IPS-18a (cell line): ENCODE measurements around the gene GHRHR.

Source experiments
- H3K27ac ChIP-seq: one replicate; pipeline ENCODE4 v1.5.1; 2013; ENCODE audit warnings: low read length
- H3K27me3 ChIP-seq: one replicate; pipeline ENCODE4 v1.6.1; 2013; ENCODE audit warnings: mild to moderate bottlenecking, low read length; ENCODE audit not compliant: control insufficient read depth, insufficient read depth
- H3K36me3 ChIP-seq: one replicate; pipeline ENCODE4 v1.6.1; 2013; ENCODE audit warnings: low read depth, low read length; ENCODE audit not compliant: control insufficient read depth
- H3K4me1 ChIP-seq: one replicate; pipeline ENCODE4 v1.6.1; 2013; ENCODE audit warnings: low read depth, low read length; ENCODE audit not compliant: control insufficient read depth
- H3K4me3 ChIP-seq: one replicate; pipeline ENCODE4 v1.5.1; 2013; ENCODE audit warnings: low read length
- H3K9ac ChIP-seq: one replicate; pipeline ENCODE4 v1.6.1; 2013; ENCODE audit warnings: mild to moderate bottlenecking, low read length, moderate library complexity
- H3K9me3 ChIP-seq: one replicate; pipeline ENCODE4 v1.6.1; 2013; ENCODE audit warnings: low read depth, low read length; ENCODE audit not compliant: control insufficient read depth

GHRHR gene

GRCh38 chr7:30989008-30989823 lies 25.5 kb downstream of the GHRHR start:
- Histone ChIP-seq H3K27me3 (peaks cover 12% of the 10 kb centered on the region), H3K27ac (no peak overlapping the region), H3K36me3 (no peaks in the 10 kb centered on the region), H3K9ac (no peak overlapping the region), H3K9me3 (no peaks in the 10 kb centered on the region), H3K4me1 (peaks cover 39% of the 10 kb centered on the region), H3K4me3 (no peak overlapping the region)

- H3K4me3 ChIP-seq: no peak overlapping the region
- H3K36me3 ChIP-seq: no peaks in the 10 kb centered on the region
- H3K9me3 ChIP-seq: no peaks in the 10 kb centered on the region
- H3K9ac ChIP-seq: no peak overlapping the region
- peaks cover 10% of the 10 kb centered on the region for H3K27me3 ChIP-seq
- H3K27ac ChIP-seq: no peak overlapping the region
- H3K4me1 ChIP-seq: peaks cover 31% of the 10 kb centered on the region
These were observed 26.3 kb downstream of the GHRHR start for GRCh38 chr7:30989824-30990672.

- Histone ChIP-seq H3K27ac (no peak overlapping the region), H3K36me3 (no peaks in the 10 kb centered on the region)
These were observed 27.0 kb downstream of the GHRHR start for GRCh38 chr7:30990673-30991170.

GRCh38 chr7:30992414-30992813 lies 28.7 kb downstream of the GHRHR start:
- no peak overlapping the region for H3K4me3 ChIP-seq
- H3K27ac ChIP-seq: no peak overlapping the region
- peaks cover 5% of the 10 kb centered on the region for H3K27me3 ChIP-seq
- H3K9ac ChIP-seq: no peak overlapping the region
- peaks cover 13% of the 10 kb centered on the region for H3K4me1 ChIP-seq
- H3K36me3 ChIP-seq: no peaks in the 10 kb centered on the region
- H3K9me3 ChIP-seq: no peaks in the 10 kb centered on the region

More at GRCh38 chr7:30990673-30991170, 27.0 kb downstream of the GHRHR start:
- no peaks in the 10 kb centered on the region for H3K9me3 ChIP-seq
- peaks cover 7% of the 10 kb centered on the region for H3K27me3 ChIP-seq
- H3K9ac ChIP-seq: no peak overlapping the region
- peaks cover 24% of the 10 kb centered on the region for H3K4me1 ChIP-seq
- H3K4me3 ChIP-seq: no peak overlapping the region

- Histone ChIP-seq H3K27ac (no peak overlapping the region), H3K9ac (no peak overlapping the region), H3K27me3 (no peaks in the 10 kb centered on the region), H3K36me3 (no peaks in the 10 kb centered on the region), H3K4me3 (no peak overlapping the region), H3K9me3 (no peaks in the 10 kb centered on the region), H3K4me1 (no peaks in the 10 kb centered on the region)
These were observed 30.7 kb downstream of the GHRHR start for GRCh38 chr7:30994206-30995100.

GRCh38 chr7:30995536-30995935 lies 31.8 kb downstream of the GHRHR start:
- Histone ChIP-seq H3K27me3 (no peaks in the 10 kb centered on the region), H3K4me1 (no peaks in the 10 kb centered on the region), H3K9ac (no peak overlapping the region), H3K36me3 (no peaks in the 10 kb centered on the region), H3K9me3 (no peaks in the 10 kb centered on the region), H3K4me3 (no peak overlapping the region), H3K27ac (no peak overlapping the region)

GRCh38 chr7:30996256-30996655 lies 32.5 kb downstream of the GHRHR start:
- H3K36me3 ChIP-seq: no peaks in the 10 kb centered on the region
- H3K4me1 ChIP-seq: no peaks in the 10 kb centered on the region
- no peak overlapping the region for H3K27ac ChIP-seq
- no peaks in the 10 kb centered on the region for H3K27me3 ChIP-seq
- no peak overlapping the region for H3K9ac ChIP-seq
- no peak overlapping the region for H3K4me3 ChIP-seq
- H3K9me3 ChIP-seq: no peaks in the 10 kb centered on the region

- Histone ChIP-seq H3K9me3 (no peaks in the 10 kb centered on the region), H3K27ac (no peak overlapping the region), H3K9ac (no peak overlapping the region), H3K27me3 (no peaks in the 10 kb centered on the region), H3K4me1 (no peaks in the 10 kb centered on the region), H3K4me3 (no peak overlapping the region), H3K36me3 (no peaks in the 10 kb centered on the region)
These were observed 33.1 kb downstream of the GHRHR start for GRCh38 chr7:30996883-30997282.

GRCh38 chr7:30997316-30997715 lies 33.6 kb downstream of the GHRHR start:
- Histone ChIP-seq H3K9ac (no peak overlapping the region), H3K27ac (no peak overlapping the region), H3K27me3 (no peaks in the 10 kb centered on the region)

GRCh38 chr7:30998180-30998579 lies 34.4 kb downstream of the GHRHR start:
- Histone ChIP-seq H3K4me1 (no peaks in the 10 kb centered on the region), H3K36me3 (no peaks in the 10 kb centered on the region), H3K4me3 (no peak overlapping the region), H3K9me3 (no peaks in the 10 kb centered on the region), H3K27me3 (no peaks in the 10 kb centered on the region), H3K9ac (no peak overlapping the region), H3K27ac (no peak overlapping the region)

More at GRCh38 chr7:30997316-30997715, 33.6 kb downstream of the GHRHR start:
- H3K36me3 ChIP-seq: no peaks in the 10 kb centered on the region
- H3K4me3 ChIP-seq: no peak overlapping the region
- H3K9me3 ChIP-seq: no peaks in the 10 kb centered on the region
- no peaks in the 10 kb centered on the region for H3K4me1 ChIP-seq

- H3K27ac ChIP-seq: no peak overlapping the region
- no peaks in the 10 kb centered on the region for H3K4me1 ChIP-seq
- H3K4me3 ChIP-seq: no peak overlapping the region
- no peaks in the 10 kb centered on the region for H3K36me3 ChIP-seq
- H3K9me3 ChIP-seq: no peaks in the 10 kb centered on the region
- H3K9ac ChIP-seq: no peak overlapping the region
- H3K27me3 ChIP-seq: no peaks in the 10 kb centered on the region
These were observed 36.5 kb downstream of the GHRHR start for GRCh38 chr7:31000161-31000693.
